GM12878 (cell line): ENCODE data around the gene SLX9. TPM values are rescaled to one million over a fixed set of nuclear protein-coding genes. Genes with fewer than 3 reads are reported as not detected.

Source experiments
- ATAC-seq: fragments of 200-7000 bp; cut with Tn5 transposase; 3 replicates; pipeline ENCODE4 v1.9.1; 2020; ENCODE audit warnings: mild to moderate bottlenecking, moderate library complexity
- BruUV-seq: library from RNA; stranded (reverse); fragments of 400-500 nt; replicated peaks from 2 replicates; lab custom pipeline; 2021; lab: Mats Ljungman, UMichigan
- CTCF ChIA-PET: fragments of 300-600 bp; sonication (Branson Sonifier 250); formaldehyde crosslinking; extraction: SDS; loops from one replicate; lab custom pipeline; 2021; ENCODE audit warnings: inconsistent platforms; lab: Yijun Ruan, JAX
- POLR2A ChIA-PET: fragments of 350-600 bp; formaldehyde crosslinking; extraction: SDS; loops from one replicate; lab custom pipeline; 2021; ENCODE audit warnings: inconsistent platforms; lab: Charles Lee
- RAD21 ChIA-PET: fragments of 300-600 bp; sonication (Branson Sonifier 250); formaldehyde crosslinking; loops from one replicate; lab custom pipeline; 2023; ENCODE audit warnings: antibody characterized with exemption; ENCODE audit not compliant: unreplicated experiment; lab: Charles Lee
- SMC1A ChIA-PET: fragments of 300-600 bp; sonication (Branson Sonifier 250); formaldehyde crosslinking; loops from one replicate; lab custom pipeline; 2023; ENCODE audit not compliant: unreplicated experiment, uncharacterized antibody; lab: Charles Lee
- DNase-seq: peaks from one replicate; pipeline ENCODE4 v3.0.0-alpha.2; 2011; ENCODE audit warnings: low read depth, low spot score
- FAIRE-seq: peaks from 3 replicates; lab custom pipeline; 2011; peaks lifted over from hg19 to GRCh38; lab: Jason Lieb, UNC
- H2AFZ ChIP-seq: 2 replicates; pipeline ENCODE4 v1.6.0; 2011; ENCODE audit warnings: low read depth, low read length, control low read depth; ENCODE audit not compliant: control insufficient read depth
- H3K27ac ChIP-seq: 2 replicates; pipeline ENCODE4 v1.5.1; 2011; ENCODE audit warnings: control low read depth; ENCODE audit not compliant: control insufficient read depth, insufficient read depth
- H3K27me3 ChIP-seq, 2 experiments: replicated peaks in 1 of 2; 2 replicates each; pipeline versions ENCODE4 v1.6.0 to v1.6.1; 2011; ENCODE audit warnings: low read length in 1 of 2; ENCODE audit not compliant: control insufficient read depth in 2 of 2, insufficient read depth in 2 of 2
- H3K36me3 ChIP-seq, 2 experiments: 2 replicates each; pipeline ENCODE4 v1.5.1; 2011; ENCODE audit warnings: low read length in 1 of 2; ENCODE audit not compliant: control insufficient read depth in 2 of 2, insufficient read depth in 2 of 2
- H3K4me1 ChIP-seq: 2 replicates; pipeline ENCODE4 v1.6.1; 2011; ENCODE audit warnings: mild to moderate bottlenecking, low read length, moderate library complexity, mixed read lengths; ENCODE audit not compliant: control insufficient read depth, insufficient read depth
- H3K4me2 ChIP-seq: 2 replicates; pipeline ENCODE4 v1.6.0; 2011; ENCODE audit warnings: control low read depth; ENCODE audit not compliant: control insufficient read depth, insufficient read depth
- H3K4me3 ChIP-seq: fragments of 200-600 bp; sonication (generic); 2 replicates; pipeline ENCODE4 v1.5.1; 2016
- H3K79me2 ChIP-seq: 2 replicates; pipeline ENCODE4 v1.6.0; 2011; ENCODE audit warnings: low read length; ENCODE audit not compliant: control insufficient read depth, insufficient read depth
- H3K9ac ChIP-seq: 2 replicates; pipeline ENCODE4 v1.8.0; 2011; ENCODE audit warnings: low read length, control low read depth, mixed read lengths; ENCODE audit not compliant: control insufficient read depth, insufficient read depth
- H3K9me3 ChIP-seq: replicated peaks from 3 replicates; pipeline ENCODE4 v1.5.1; 2011; ENCODE audit warnings: mild to moderate bottlenecking, low read length; ENCODE audit not compliant: control insufficient read depth, insufficient read depth
- H4K20me1 ChIP-seq: 2 replicates; pipeline ENCODE4 v1.6.0; 2011; ENCODE audit not compliant: control insufficient read depth, insufficient read depth
- BACH1 ChIP-seq: fragments of 450-650 bp; IDR thresholded peaks from 2 replicates; pipeline ENCODE4 v1.6.1; 2017; ENCODE audit warnings: mild to moderate bottlenecking, borderline replicate concordance
- CHD2 ChIP-seq: IDR thresholded peaks from 2 replicates; pipeline ENCODE4 v1.6.1; 2011; ENCODE audit warnings: low read depth, low read length, improper control_type of control experiment, borderline replicate concordance
- GABPA ChIP-seq: IDR thresholded peaks from 2 replicates; pipeline ENCODE4 v1.6.1; 2014; ENCODE audit warnings: antibody characterized with exemption, low read depth, mild to moderate bottlenecking, inconsistent platforms
- HDGF ChIP-seq: fragments of 450-650 bp; IDR thresholded peaks from 2 replicates; pipeline ENCODE4 v1.6.1; 2016; ENCODE audit warnings: antibody characterized with exemption
- IKZF2 ChIP-seq, 2 experiments: fragments of 450-650 bp; IDR thresholded peaks; 2 replicates each; pipeline ENCODE4 v1.6.1; 2017; ENCODE audit warnings: mild to moderate bottlenecking in 2 of 2, moderate library complexity in 2 of 2
- MTA3 ChIP-seq: IDR thresholded peaks from 2 replicates; pipeline ENCODE4 v1.6.1; 2012; ENCODE audit warnings: low read length, inconsistent platforms, borderline replicate concordance
- NBN ChIP-seq: fragments of 450-650 bp; IDR thresholded peaks from 2 replicates; pipeline ENCODE4 v1.6.1; 2016
- POLR2AphosphoS2 ChIP-seq: IDR thresholded peaks from 2 replicates; pipeline ENCODE4 v1.6.1; 2011; ENCODE audit warnings: low read depth, mild to moderate bottlenecking, low read length, improper control_type of control experiment, moderate library complexity
- WGBS: methylation state at CpG from one replicate; pipeline ENCODE4 v1.1.6; 2016; ENCODE audit warnings: low lambda C conversion rate; ENCODE audit not compliant: insufficient replicate concordance, insufficient coverage; ENCODE audit errors: missing lambda C conversion rate; 5-methylcytosine and 5-hydroxymethylcytosine counted together
- in situ Hi-C: fragments of 300-500 bp; cut with MboI; formaldehyde crosslinking; loops from 9 replicates; pipeline ENCODE4 v1.14.3; 2018; ENCODE audit warnings: mixed read lengths
- intact Hi-C: fragments of 100-400 bp; cut with micrococcal nuclease; formaldehyde crosslinking; loops from one replicate; pipeline ENCODE4 v1.14.2; 2022; ENCODE audit not compliant: unreplicated experiment
- polyA plus RNA-seq, 11 experiments: library from polyadenylated mRNA; depleted of rRNA in 4 of 11; unstranded in 6 of 11; stranded (reverse) in 5 of 11; fragments of >200 nt; fragmentation: Nextera tagmentation in 4 of 11; fragmentation: Illumina TruSeq in 1 of 11; extraction: Ambion mirVana in 4 of 11; extraction: Trizol in 1 of 11; gene quantifications; 1 replicate in 1 of 11; 2 replicates in 10 of 11; pipeline versions ENCODE4 v1.2.1 to v1.2.3, GENCODE V29; 2011 to 2016; ENCODE audit warnings: inconsistent platforms in 2 of 11, missing spikeins in 2 of 11, low read depth in 1 of 11
- total RNA-seq, 4 experiments: library from RNA; depleted of rRNA in 3 of 4; stranded (reverse); fragments of >200 nt in 3 of 4; fragmentation: Illumina TruSeq in 1 of 4; extraction: Trizol in 1 of 4; gene quantifications; 2 replicates each; pipeline versions ENCODE4 v1.2.1 to v1.2.3, GENCODE V29; 2013 to 2021

SLX9 gene
- total and polyA plus RNA-seq, 10 of the 15 experiments (the other 5 are each of a cell fraction or from before 2014, with no cell fraction given): 0.69 to 81.3 (median 33.9) TPM

GRCh38 chr21:45001134-45002095 lies 61.6 kb downstream of the SLX9 start:
- H2AFZ ChIP-seq: no peak overlapping the region
- no peak overlapping the region for H3K27ac ChIP-seq
- intact Hi-C loops (no loop called here), in situ Hi-C loops (no loop called here)
- FAIRE-seq: no peak
- ChIA-PET SMC1A (no interaction called here), CTCF (no interaction called here), POLR2A (no interaction called here), RAD21 (no interaction called here)
- H3K4me3 ChIP-seq: no peak overlapping the region
- H3K4me2 ChIP-seq: no peak overlapping the region
- no peaks in the 10 kb centered on the region for H3K4me1 ChIP-seq
- no peak for DNase-seq
- no peaks in the 10 kb centered on the region for H4K20me1 ChIP-seq
- H3K36me3 ChIP-seq: no peaks in the 10 kb centered on the region
- H3K9me3 ChIP-seq: no peaks in the 10 kb centered on the region
- no peak overlapping the region for H3K9ac ChIP-seq
- H3K79me2 ChIP-seq: no peaks in the 10 kb centered on the region
- TF ChIP-seq IKZF2 (IDR thresholded peaks at IDR 0.05): no peak
- TF ChIP-seq NBN: no peak
- TF ChIP-seq HDGF: no peak
- TF ChIP-seq POLR2AphosphoS2: no peak
- TF ChIP-seq MTA3: no peak
- TF ChIP-seq GABPA: no peak
- no peak for TF ChIP-seq CHD2
- no peak for TF ChIP-seq BACH1
- peaks cover 3 to 4% of the 10 kb centered on the region in 2 experiments; a peak in 3 of 4 replicates for H3K27me3 ChIP-seq
- BruUV-seq: no TSS peak
- no peak for ATAC-seq
- WGBS: 46% methylated on average over 43 of the region's 46 CpGs
